T-helper 2 cell treated with Interferon-gamma antibody and Interleukin-4, amounts not matched to agents 5 μg/mL and 100 μg/mL, for 36 hours (primary cell): ENCODE measurements around the gene NRG2.

Experiments used
- DNase-seq: peaks from one replicate; pipeline ENCODE4 v3.0.0; 2021; ENCODE audit warnings: low spot score
- H3K27ac Mint-ChIP-seq: one replicate; pipeline ENCODE4 v1.8.0; 2021; ENCODE audit warnings: mild to moderate bottlenecking, mixed read lengths
- H3K27me3 Mint-ChIP-seq: one replicate; pipeline ENCODE4 v1.8.0; 2021; ENCODE audit warnings: low read depth, mixed read lengths
- H3K36me3 Mint-ChIP-seq: one replicate; pipeline ENCODE4 v1.8.0; 2021; ENCODE audit warnings: low read depth, mixed read lengths
- H3K4me1 Mint-ChIP-seq: one replicate; pipeline ENCODE4 v1.8.0; 2021; ENCODE audit warnings: low read depth, mixed read lengths
- H3K4me3 Mint-ChIP-seq: one replicate; pipeline ENCODE4 v1.8.0; 2022; ENCODE audit warnings: mild to moderate bottlenecking, moderate library complexity, mixed read lengths
- H3K9me3 Mint-ChIP-seq: one replicate; pipeline ENCODE4 v1.8.0; 2021; ENCODE audit warnings: mixed read lengths

Gene NRG2

DNA sequence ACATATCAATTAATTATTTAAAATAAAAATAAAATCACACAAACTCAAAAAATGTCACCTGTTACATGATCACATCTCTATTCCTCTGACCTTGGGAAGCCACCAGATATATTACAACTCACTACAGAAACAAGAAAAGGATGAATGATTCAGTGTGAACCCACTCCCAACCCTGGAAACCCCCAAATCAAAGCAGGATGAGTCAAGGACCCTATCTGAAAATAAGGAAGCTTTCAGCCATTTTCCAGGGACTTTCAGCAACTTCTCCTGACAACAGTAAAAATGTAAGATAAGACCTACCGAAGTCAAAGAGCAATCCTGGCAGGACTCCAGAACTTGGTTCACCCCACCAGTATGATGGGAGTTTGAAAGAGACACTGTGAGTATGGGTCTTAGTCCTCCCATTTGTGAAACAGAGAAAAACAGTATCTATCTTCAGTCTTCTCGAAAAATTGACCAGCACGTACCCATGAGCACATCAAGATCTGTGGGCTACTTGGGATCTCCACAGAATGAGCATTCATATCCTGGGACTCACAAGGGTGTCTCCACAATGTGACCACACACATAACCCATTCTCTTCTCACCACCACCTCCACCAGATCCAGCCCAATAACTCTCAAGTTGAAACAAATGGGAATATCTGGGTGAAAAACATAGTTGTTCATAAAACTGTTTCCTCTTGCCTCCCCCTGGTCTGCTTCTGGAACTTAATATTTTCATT is 9.9 kb downstream of the NRG2 start:
- H3K4me1 Mint-ChIP-seq, result no peaks in the 10 kb centered on the region
- H3K9me3 Mint-ChIP-seq, result no peaks in the 10 kb centered on the region
- H3K4me3 Mint-ChIP-seq, result no peak overlapping the region
- DNase-seq, result no peak
- H3K27ac Mint-ChIP-seq, result no peak overlapping the region
- H3K36me3 Mint-ChIP-seq, result no peaks in the 10 kb centered on the region
- peaks cover 47% of the 10 kb centered on the region for H3K27me3 Mint-ChIP-seq

DNA sequence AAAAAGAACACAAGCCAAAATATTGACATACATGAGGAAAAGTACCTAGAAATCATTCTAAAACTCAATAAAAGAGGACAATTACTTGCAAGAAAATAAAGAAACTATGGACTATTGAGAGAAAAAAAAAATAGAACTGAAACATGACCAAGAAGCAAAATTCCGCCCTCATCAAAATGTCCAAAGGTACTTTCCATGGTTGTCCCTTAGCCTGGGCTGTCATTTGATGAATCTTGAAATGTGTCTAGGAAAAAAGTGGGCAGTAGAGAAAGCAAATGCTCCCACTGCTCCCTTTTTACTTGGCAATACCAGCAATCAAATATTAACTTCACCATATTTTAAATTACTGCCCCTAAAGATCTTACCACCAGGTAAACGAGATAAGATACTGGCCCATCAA is 10.8 kb downstream of the NRG2 start:
- no peaks in the 10 kb centered on the region for H3K4me1 Mint-ChIP-seq
- H3K27me3 Mint-ChIP-seq, result peaks cover 43% of the 10 kb centered on the region
- no peak for DNase-seq
- H3K27ac Mint-ChIP-seq, result no peak overlapping the region
- no peaks in the 10 kb centered on the region for H3K9me3 Mint-ChIP-seq
- H3K36me3 Mint-ChIP-seq, result no peaks in the 10 kb centered on the region
- no peak overlapping the region for H3K4me3 Mint-ChIP-seq

DNA sequence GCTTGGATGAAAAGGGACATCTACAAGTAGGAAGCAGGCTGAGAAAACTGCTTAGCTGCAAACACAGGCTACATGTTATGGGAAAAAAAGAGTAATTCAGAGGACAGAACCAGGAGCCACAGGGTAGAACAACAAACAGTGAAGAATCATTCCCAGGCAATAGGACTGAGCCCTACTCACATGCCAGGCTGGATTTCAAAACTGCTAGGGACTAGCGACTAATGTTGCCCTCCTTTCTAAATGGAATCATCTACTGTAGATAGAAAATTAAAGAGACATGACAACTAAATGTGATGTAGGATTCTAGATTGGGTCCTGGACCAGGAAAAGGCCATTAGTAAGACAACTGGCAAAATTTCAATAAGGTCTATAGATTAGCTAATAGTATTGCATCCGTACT is 15.3 kb downstream of the NRG2 start:
- no peak for DNase-seq
- no peaks in the 10 kb centered on the region for H3K4me1 Mint-ChIP-seq
- peaks cover 14% of the 10 kb centered on the region for H3K27me3 Mint-ChIP-seq
- no peak overlapping the region for H3K27ac Mint-ChIP-seq
- H3K36me3 Mint-ChIP-seq, result no peaks in the 10 kb centered on the region
- H3K9me3 Mint-ChIP-seq, result no peaks in the 10 kb centered on the region
- H3K4me3 Mint-ChIP-seq, result no peak overlapping the region

DNA sequence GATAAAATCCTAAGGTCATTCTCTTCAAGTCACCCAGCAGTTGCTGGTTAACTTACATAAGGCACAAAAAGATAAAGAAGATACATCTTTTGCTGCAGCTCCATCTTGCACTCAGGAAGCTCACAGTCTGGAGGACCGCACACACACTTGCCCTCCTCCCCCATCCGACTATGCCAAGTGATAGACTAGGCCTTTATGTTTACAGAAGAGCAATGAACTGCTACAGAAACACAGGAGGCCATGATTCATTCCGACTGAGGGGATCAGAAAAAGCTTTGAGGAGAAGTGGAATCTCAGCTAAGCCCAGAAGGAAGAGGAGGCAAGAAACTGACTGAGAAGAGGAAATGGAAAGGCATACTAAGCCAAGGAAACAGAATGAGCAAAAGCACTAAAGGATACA is 17.4 kb downstream of the NRG2 start:
- Mint-ChIP-seq H3K27me3 (peaks cover 11% of the 10 kb centered on the region), H3K36me3 (no peaks in the 10 kb centered on the region), H3K27ac (no peak overlapping the region), H3K4me1 (no peaks in the 10 kb centered on the region), H3K4me3 (no peak overlapping the region), H3K9me3 (no peaks in the 10 kb centered on the region)
- DNase-seq, result no peak

DNA sequence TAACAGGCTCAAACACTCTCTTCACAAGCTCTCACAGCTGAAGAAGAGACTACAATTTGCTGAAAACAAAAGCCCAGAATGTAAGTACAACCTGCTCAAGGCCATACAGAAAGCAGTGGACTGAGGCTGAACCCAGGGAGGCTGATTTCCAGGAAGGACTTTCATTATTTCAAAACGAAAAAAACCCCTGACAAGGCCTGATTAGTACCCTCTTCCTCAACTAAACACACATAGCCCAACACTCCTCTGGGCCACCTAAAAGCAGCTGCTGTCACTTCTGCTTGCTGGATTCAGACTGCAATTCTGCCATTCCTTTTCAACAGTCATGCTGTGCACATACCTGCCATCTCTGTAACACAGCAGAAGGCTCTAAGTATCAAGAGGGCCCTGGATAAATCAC is 18.2 kb downstream of the NRG2 start:
- H3K4me3 Mint-ChIP-seq, result no peak overlapping the region
- no peak for DNase-seq
- no peaks in the 10 kb centered on the region for H3K36me3 Mint-ChIP-seq
- no peaks in the 10 kb centered on the region for H3K9me3 Mint-ChIP-seq
- H3K27ac Mint-ChIP-seq, result no peak overlapping the region
- no peaks in the 10 kb centered on the region for H3K4me1 Mint-ChIP-seq
- peaks cover 8% of the 10 kb centered on the region for H3K27me3 Mint-ChIP-seq

DNA sequence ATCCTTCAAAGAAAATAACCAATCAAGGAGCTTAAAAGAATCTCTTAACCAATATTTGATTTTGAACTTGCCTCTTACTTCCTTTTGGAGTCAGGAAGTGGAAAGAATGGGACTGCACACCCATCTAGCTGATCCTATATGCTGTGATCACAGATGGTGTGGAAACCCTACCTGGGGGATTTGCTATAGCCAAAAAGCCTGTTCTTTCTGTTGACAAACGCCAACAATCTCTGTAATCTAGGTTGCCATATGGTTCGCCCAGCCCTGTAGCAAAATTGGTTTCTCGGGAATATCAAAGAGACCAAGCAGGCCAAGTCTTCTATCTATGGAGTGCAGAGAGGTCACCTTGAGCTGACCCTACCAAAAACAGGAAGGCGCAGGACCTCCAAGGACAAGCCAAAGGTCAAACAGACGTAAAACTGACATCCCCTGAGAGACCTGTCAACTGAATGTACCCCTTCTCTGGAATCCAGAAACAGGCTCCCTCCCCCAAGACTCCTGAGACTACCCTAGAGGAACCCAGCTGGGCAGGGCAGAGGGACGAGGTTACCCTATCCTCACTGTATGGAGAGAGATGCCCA is 19.4 kb downstream of the NRG2 start:
- Mint-ChIP-seq H3K27ac (no peak overlapping the region), H3K9me3 (no peaks in the 10 kb centered on the region), H3K36me3 (no peaks in the 10 kb centered on the region), H3K27me3 (peaks cover 8% of the 10 kb centered on the region), H3K4me1 (no peaks in the 10 kb centered on the region), H3K4me3 (no peak overlapping the region)
- DNase-seq, result no peak

DNA sequence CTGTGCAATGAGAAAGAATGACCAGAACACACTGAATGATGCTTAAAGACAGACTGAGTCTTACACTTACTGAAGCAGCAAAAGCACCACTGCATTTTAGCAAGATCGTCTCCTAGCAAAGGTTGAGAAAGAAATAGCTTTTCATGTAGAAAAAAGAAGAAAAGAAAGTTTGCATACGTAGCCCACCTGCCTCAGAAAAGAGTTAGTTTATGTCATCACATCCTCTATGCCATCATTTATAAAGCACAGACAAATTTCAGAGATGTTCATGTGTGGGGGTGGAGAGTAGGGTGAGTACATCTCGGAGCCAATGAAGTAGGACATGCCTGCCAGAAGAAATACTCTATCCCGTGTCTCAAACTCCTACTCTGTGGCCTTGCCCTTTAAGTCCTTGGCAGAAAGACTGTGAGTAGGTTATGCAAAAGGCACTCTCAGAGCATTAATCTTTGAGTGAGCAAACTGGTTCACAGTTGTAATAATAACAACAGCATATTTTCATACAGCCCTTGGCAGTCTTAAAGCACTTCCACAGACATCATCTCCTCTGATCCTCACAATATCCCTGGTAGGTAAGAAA is 22.4 kb downstream of the NRG2 start:
- peaks cover 4% of the 10 kb centered on the region for H3K27me3 Mint-ChIP-seq
- no peak for DNase-seq
- no peak overlapping the region for H3K27ac Mint-ChIP-seq
- no peaks in the 10 kb centered on the region for H3K4me1 Mint-ChIP-seq
- no peaks in the 10 kb centered on the region for H3K36me3 Mint-ChIP-seq
- H3K4me3 Mint-ChIP-seq, result no peak overlapping the region
- no peaks in the 10 kb centered on the region for H3K9me3 Mint-ChIP-seq

DNA sequence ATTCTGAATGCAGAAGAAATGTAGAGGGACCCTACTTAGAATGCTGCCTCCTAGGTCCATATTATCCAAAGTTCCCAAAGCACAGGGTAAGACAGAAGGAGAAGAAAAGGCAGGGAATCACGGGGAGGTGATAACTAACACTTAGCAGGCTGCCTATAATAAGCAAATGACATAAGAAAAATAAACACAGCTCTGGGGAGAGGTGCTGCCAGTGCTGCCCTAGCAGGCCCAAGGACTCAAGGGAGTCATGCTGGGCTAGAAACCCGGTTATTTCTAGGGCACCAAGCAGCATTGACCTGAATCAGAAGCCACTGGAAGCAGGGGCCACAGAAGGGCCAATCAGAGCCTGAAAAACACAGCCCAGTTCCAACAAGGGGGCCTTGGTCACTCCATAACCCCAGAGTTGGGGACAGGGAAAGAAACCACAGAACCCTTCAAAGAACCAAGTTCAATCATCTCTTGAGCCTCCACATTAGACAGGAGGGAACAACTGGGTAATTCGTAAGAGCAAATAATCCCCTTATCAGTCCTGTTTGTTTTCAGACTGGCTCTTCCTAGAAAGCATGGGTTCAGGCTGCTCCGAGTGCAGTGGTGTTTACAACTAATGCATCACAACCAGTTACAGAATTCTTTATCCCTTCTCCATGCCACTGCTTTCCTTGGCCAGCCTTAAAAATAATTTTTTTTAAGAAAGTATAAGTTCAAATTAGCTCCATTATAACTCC is 24.0 kb downstream of the NRG2 start:
- peaks cover 3% of the 10 kb centered on the region for H3K27me3 Mint-ChIP-seq
- no peak for DNase-seq
- no peaks in the 10 kb centered on the region for H3K4me1 Mint-ChIP-seq
- no peaks in the 10 kb centered on the region for H3K36me3 Mint-ChIP-seq
- no peaks in the 10 kb centered on the region for H3K9me3 Mint-ChIP-seq
- no peak overlapping the region for H3K4me3 Mint-ChIP-seq
- no peak overlapping the region for H3K27ac Mint-ChIP-seq

DNA sequence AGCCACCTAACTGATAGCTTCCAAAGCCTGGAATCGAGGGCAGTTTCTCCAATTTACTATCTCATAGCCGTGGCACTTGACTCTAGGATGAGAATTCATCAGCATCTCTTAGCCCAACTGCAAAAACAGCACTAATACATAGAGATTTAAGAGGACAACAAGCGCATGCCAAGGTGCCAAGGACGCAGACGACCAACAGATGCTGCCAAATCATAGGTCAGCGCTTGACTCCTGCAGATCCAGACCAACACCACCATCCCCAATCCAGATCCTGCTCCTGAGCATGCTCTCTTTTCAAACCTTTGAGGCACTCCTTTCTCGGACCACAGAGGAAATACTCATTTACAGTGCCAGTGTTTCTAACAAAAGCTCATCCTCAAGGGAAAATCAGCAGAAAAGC is 24.6 kb downstream of the NRG2 start:
- Mint-ChIP-seq H3K4me3 (no peak overlapping the region), H3K36me3 (no peaks in the 10 kb centered on the region), H3K4me1 (no peaks in the 10 kb centered on the region), H3K9me3 (no peaks in the 10 kb centered on the region), H3K27me3 (peaks cover 3% of the 10 kb centered on the region), H3K27ac (no peak overlapping the region)
- no peak for DNase-seq

DNA sequence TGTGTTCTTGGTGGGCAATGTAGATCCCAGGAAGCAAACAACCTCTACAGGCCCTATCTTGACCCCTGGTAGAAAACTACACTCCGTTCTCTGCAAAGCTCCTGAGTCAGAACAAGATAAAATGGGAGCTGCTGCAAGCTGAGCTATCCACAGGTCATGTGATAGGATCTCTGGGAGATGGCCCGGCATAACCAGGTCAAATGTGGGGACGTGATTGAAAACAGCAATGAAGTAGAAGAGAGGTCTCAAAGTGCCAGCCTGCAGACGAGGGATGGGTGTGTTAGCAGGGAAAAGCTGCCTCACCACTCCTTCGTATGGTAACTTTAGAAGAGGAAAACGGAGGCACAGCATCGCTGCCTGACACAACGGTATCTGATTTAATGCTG is 25.0 kb downstream of the NRG2 start:
- no peaks in the 10 kb centered on the region for H3K9me3 Mint-ChIP-seq
- H3K27ac Mint-ChIP-seq, result no peak overlapping the region
- no peaks in the 10 kb centered on the region for H3K4me1 Mint-ChIP-seq
- no peaks in the 10 kb centered on the region for H3K36me3 Mint-ChIP-seq
- H3K4me3 Mint-ChIP-seq, result no peak overlapping the region
- peaks cover 3% of the 10 kb centered on the region for H3K27me3 Mint-ChIP-seq
- no peak for DNase-seq

DNA sequence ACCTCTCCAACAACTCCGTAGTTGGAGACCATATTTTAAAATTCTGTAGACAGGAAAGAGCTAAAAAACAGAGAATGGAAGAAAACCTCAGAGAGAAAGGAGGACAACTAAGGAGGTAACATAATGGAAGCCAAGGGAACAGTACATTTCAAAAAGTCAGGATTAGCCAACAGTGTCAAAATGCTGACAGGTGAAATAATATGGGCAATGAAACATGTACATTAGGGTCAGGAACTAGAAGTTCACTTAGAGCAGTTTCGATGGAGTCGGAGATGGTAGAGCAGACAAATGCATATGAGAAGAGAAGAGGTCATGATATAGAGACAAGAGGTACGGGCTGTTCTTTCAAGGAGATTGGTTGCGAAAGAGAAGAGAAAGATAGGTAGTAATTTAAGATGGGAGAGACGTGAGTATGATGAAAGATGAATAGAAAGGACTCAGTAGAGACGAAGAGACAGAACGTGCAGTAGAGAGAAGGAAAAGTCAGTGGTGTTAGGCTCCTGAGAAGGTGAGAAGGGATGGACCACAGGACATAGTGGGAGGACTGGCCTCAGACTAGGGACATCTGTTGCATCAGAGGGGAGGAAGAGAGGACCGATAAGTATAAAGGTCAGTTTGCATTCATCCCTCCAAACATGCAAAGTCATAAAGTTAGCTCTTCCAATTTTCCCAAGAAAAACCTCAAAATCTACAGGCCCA is 25.6 kb downstream of the NRG2 start:
- no peaks in the 10 kb centered on the region for H3K4me1 Mint-ChIP-seq
- no peaks in the 10 kb centered on the region for H3K9me3 Mint-ChIP-seq
- no peak overlapping the region for H3K27ac Mint-ChIP-seq
- DNase-seq, result no peak
- H3K36me3 Mint-ChIP-seq, result no peaks in the 10 kb centered on the region
- H3K27me3 Mint-ChIP-seq, result peaks cover 3% of the 10 kb centered on the region
- no peak overlapping the region for H3K4me3 Mint-ChIP-seq

DNA sequence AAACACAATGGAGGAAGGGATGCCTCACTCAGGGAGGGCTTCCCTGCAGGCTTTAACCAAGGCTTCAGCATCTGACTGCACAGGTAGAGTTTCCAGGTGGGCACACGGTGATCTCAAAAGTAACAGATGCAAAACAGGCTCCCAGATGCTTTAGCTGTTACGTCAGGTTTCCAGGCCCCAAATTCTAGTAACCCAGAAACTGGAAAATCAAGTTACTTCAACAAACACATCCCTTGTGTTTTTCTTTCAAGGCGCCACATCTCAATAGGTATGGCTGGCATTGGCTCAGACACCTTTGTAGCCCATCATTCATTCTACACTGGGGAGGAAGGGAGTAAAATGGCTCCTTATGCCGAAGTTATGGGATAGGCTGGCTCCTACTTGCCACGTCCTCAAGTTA is 27.4 kb downstream of the NRG2 start:
- H3K27ac Mint-ChIP-seq, result no peak overlapping the region
- no peaks in the 10 kb centered on the region for H3K9me3 Mint-ChIP-seq
- no peak overlapping the region for H3K4me3 Mint-ChIP-seq
- H3K4me1 Mint-ChIP-seq, result no peaks in the 10 kb centered on the region
- no peak for DNase-seq
- no peaks in the 10 kb centered on the region for H3K36me3 Mint-ChIP-seq
- no peaks in the 10 kb centered on the region for H3K27me3 Mint-ChIP-seq

DNA sequence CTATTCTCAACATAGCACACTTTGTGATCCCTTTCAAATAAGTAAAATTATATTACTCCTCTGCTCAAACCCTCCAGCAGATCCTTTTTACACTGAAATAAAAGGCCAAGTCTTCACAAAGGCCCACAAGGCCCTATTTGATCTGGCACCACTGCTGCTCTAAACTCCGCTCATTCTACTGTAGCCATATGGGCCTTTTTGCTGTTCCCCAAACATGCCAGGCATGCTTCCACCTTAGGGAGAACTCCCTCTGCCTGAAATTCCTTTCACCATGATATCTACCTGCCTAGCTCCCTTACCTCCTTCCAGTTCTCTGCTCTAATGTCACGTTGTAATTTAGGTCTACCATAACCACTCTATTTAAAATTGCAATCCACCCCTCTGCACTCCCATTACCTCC is 28.3 kb downstream of the NRG2 start:
- Mint-ChIP-seq H3K4me1 (no peaks in the 10 kb centered on the region), H3K9me3 (no peaks in the 10 kb centered on the region), H3K4me3 (no peak overlapping the region), H3K36me3 (no peaks in the 10 kb centered on the region), H3K27me3 (peaks cover under 1% of the 10 kb centered on the region), H3K27ac (no peak overlapping the region)
- DNase-seq, result no peak

DNA sequence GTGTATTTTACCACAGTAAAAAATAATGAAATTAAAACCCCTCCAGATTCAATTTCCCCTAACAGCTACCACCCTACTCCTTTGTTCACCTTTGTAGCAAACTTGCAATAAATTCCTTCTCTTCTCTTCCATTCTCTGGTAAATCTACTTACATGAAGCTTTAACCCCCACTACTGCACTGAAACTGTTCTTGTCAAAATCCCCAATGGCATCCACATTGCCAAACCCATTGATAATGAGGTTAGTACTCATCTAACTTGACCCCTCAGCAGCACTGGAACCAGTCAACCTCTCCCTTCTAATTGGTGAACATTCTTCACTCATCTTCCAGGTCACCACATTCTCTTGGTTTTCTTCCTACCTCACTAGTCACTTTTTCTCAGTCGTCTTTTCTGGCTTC is 29.6 kb downstream of the NRG2 start:
- H3K4me3 Mint-ChIP-seq, result no peak overlapping the region
- H3K27ac Mint-ChIP-seq, result no peak overlapping the region
- no peaks in the 10 kb centered on the region for H3K4me1 Mint-ChIP-seq
- peaks cover 4% of the 10 kb centered on the region for H3K27me3 Mint-ChIP-seq
- DNase-seq, result no peak
- H3K9me3 Mint-ChIP-seq, result no peaks in the 10 kb centered on the region
- H3K36me3 Mint-ChIP-seq, result no peaks in the 10 kb centered on the region
